H1 (cell line): Measurements from ENCODE around the gene GPD1. TPM values are rescaled to one million over a fixed set of nuclear protein-coding genes. Genes with fewer than 3 reads are reported as not detected.

ENCODE experiments used
- CTCF ChIA-PET: fragments of 300-600 bp; sonication (Branson Sonifier 250); formaldehyde crosslinking; loops from one replicate; lab custom pipeline; 2021; ENCODE audit not compliant: partially characterized antibody; lab: Charles Lee
- POLR2A ChIA-PET: fragments of 300-600 bp; sonication (Branson Sonifier 250); formaldehyde crosslinking; loops from one replicate; lab custom pipeline; 2021; ENCODE audit warnings: inconsistent platforms; ENCODE audit not compliant: partially characterized antibody; lab: Charles Lee
- DNase-seq, 2 experiments: peaks; one replicate each; pipeline versions ENCODE4 v3.0.0 to v3.0.0-alpha.2; 2010 to 2022; ENCODE audit warnings: low spot score in 2 of 2, low read depth in 1 of 2, mixed read lengths in 1 of 2
- FAIRE-seq: peaks from 2 replicates; lab custom pipeline; 2011; peaks lifted over from hg19 to GRCh38; lab: Jason Lieb, UNC
- H2AFZ ChIP-seq: 2 replicates; pipeline ENCODE4 v1.8.1; 2012; ENCODE audit warnings: low read length, inconsistent platforms
- H2AK5ac ChIP-seq: 2 replicates; pipeline ENCODE4 v1.6.1; 2013; ENCODE audit warnings: low read depth, low read length
- H2BK120ac ChIP-seq: replicated peaks from 2 replicates; pipeline ENCODE3; 2013; ENCODE audit warnings: low read depth, low read length, inconsistent platforms
- H2BK12ac ChIP-seq: 2 replicates; pipeline ENCODE4 v1.6.1; 2013; ENCODE audit warnings: low read depth, low read length
- H2BK15ac ChIP-seq: 2 replicates; pipeline ENCODE4 v1.6.1; 2013; ENCODE audit warnings: low read length
- H2BK20ac ChIP-seq: 2 replicates; pipeline ENCODE4 v1.6.1; 2013; ENCODE audit warnings: low read length
- H2BK5ac ChIP-seq: 2 replicates; pipeline ENCODE4 v1.6.1; 2013; ENCODE audit warnings: low read depth, low read length
- H3K14ac ChIP-seq: 2 replicates; pipeline ENCODE4 v1.6.1; 2013; ENCODE audit warnings: inconsistent platforms; ENCODE audit not compliant: insufficient read length
- H3K18ac ChIP-seq: 2 replicates; pipeline ENCODE4 v1.6.1; 2013; ENCODE audit warnings: low read length; ENCODE audit errors: extremely low read depth
- H3K23ac ChIP-seq: 2 replicates; pipeline ENCODE4 v1.6.1; 2013; ENCODE audit warnings: inconsistent platforms; ENCODE audit not compliant: insufficient read length
- H3K23me2 ChIP-seq: 2 replicates; pipeline ENCODE4 v1.6.1; 2013; ENCODE audit warnings: low read depth, low read length
- H3K27ac ChIP-seq: 2 replicates; pipeline ENCODE4 v1.6.1; 2011; ENCODE audit warnings: low read depth, low read length, inconsistent platforms
- H3K27me3 ChIP-seq, 4 experiments: replicated peaks in 1 of 4; 1 replicate in 1 of 4; 2 replicates in 3 of 4; pipeline versions ENCODE4 v1.6.1 to v1.8.1; 2011 to 2013; ENCODE audit warnings: low read length in 3 of 4, mild to moderate bottlenecking in 3 of 4, inconsistent platforms in 2 of 4, mixed read lengths in 2 of 4, moderate library complexity in 1 of 4; ENCODE audit not compliant: control insufficient read depth in 3 of 4, insufficient read depth in 3 of 4; ENCODE audit errors: extremely low read depth in 1 of 4
- H3K36me3 ChIP-seq, 4 experiments: 2 replicates each; pipeline versions ENCODE4 v1.6.1 to v1.8.1; 2011 to 2013; ENCODE audit warnings: mild to moderate bottlenecking in 4 of 4, low read length in 3 of 4, moderate library complexity in 2 of 4, control low read depth in 1 of 4, inconsistent platforms in 1 of 4; ENCODE audit not compliant: insufficient read depth in 4 of 4, control insufficient read depth in 2 of 4
- H3K4ac ChIP-seq: replicated peaks from 2 replicates; pipeline ENCODE3; 2013; ENCODE audit warnings: low read length, low read depth, mixed read lengths, inconsistent platforms; ENCODE audit not compliant: insufficient read length
- H3K4me1 ChIP-seq, 4 experiments: replicated peaks in 1 of 4; 1 replicate in 1 of 4; 2 replicates in 3 of 4; pipeline versions ENCODE4 v1.6.1 to v1.8.1; 2011 to 2013; ENCODE audit warnings: low read length in 3 of 4, inconsistent platforms in 2 of 4, mixed read lengths in 1 of 4; ENCODE audit not compliant: insufficient read depth in 4 of 4, control insufficient read depth in 3 of 4
- H3K4me2 ChIP-seq, 2 experiments: 2 replicates each; pipeline versions ENCODE4 v1.6.1 to v1.8.1; 2011 to 2013; ENCODE audit warnings: low read depth in 2 of 2, low read length in 2 of 2, control low read depth in 1 of 2, inconsistent platforms in 1 of 2, mild to moderate bottlenecking in 1 of 2; ENCODE audit not compliant: insufficient read depth in 1 of 2
- H3K4me3 ChIP-seq, 4 experiments: fragments of 200-600, 300-600 bp in 1 of 4; sonication (generic), shearing (Covaris generic), sonication (Bioruptor Twin) in 1 of 4; 2 replicates each; pipeline versions ENCODE4 v1.5.1 to v1.8.1; 2011 to 2016; ENCODE audit warnings: low read length in 4 of 4, low read depth in 3 of 4, control low read depth in 2 of 4, inconsistent platforms in 2 of 4, mild to moderate bottlenecking in 2 of 4, mixed read lengths in 1 of 4, moderate library complexity in 1 of 4; ENCODE audit not compliant: insufficient read depth in 2 of 4; ENCODE audit errors: extremely low read depth in 1 of 4
- H3K56ac ChIP-seq: replicated peaks from 2 replicates; pipeline ENCODE3; 2013; ENCODE audit warnings: low read depth, mild to moderate bottlenecking, mixed read lengths, low read length, inconsistent platforms; ENCODE audit not compliant: insufficient read length
- H3K79me1 ChIP-seq: 2 replicates; pipeline ENCODE4 v1.6.1; 2013; ENCODE audit warnings: low read depth, low read length, control low read depth
- H3K79me2 ChIP-seq, 2 experiments: 2 replicates each; pipeline versions ENCODE4 v1.6.1 to v1.8.1; 2012 to 2013; ENCODE audit warnings: low read length in 2 of 2, mild to moderate bottlenecking in 2 of 2, inconsistent platforms in 1 of 2; ENCODE audit not compliant: insufficient read depth in 2 of 2, control insufficient read depth in 1 of 2
- H3K9ac ChIP-seq, 4 experiments: replicated peaks in 1 of 4; 1 replicate in 1 of 4; 2 replicates in 3 of 4; pipeline versions ENCODE4 v1.6.1 to v1.8.1; 2011 to 2013; ENCODE audit warnings: low read depth in 3 of 4, low read length in 3 of 4, control low read depth in 2 of 4, mild to moderate bottlenecking in 2 of 4, moderate library complexity in 2 of 4, inconsistent platforms in 1 of 4; ENCODE audit errors: extremely low read depth in 1 of 4
- H3K9me3 ChIP-seq, 2 experiments: 2 replicates each; pipeline versions ENCODE4 v1.6.1 to v1.8.1; 2012 to 2013; ENCODE audit warnings: mild to moderate bottlenecking in 2 of 2, moderate library complexity in 2 of 2, control low read depth in 1 of 2, inconsistent platforms in 1 of 2, low read depth in 1 of 2, low read length in 1 of 2, mixed read lengths in 1 of 2; ENCODE audit not compliant: insufficient read depth in 2 of 2
- H4K20me1 ChIP-seq, 2 experiments: replicated peaks in 1 of 2; 2 replicates each; pipeline versions ENCODE3 to v1.8.1; 2011 to 2013; ENCODE audit warnings: inconsistent platforms in 2 of 2, low read length in 2 of 2, mild to moderate bottlenecking in 1 of 2; ENCODE audit not compliant: insufficient read depth in 2 of 2, control insufficient read depth in 1 of 2
- H4K5ac ChIP-seq: 2 replicates; pipeline ENCODE4 v1.6.1; 2013; ENCODE audit warnings: low read length, low read depth, mixed read lengths, inconsistent platforms; ENCODE audit not compliant: insufficient read length
- H4K8ac ChIP-seq: 2 replicates; pipeline ENCODE4 v1.8.0; 2013; ENCODE audit warnings: mild to moderate bottlenecking, moderate library complexity, low read length, inconsistent platforms; ENCODE audit not compliant: insufficient read depth; ENCODE audit errors: extremely low read depth
- H4K91ac ChIP-seq: replicated peaks from 2 replicates; pipeline ENCODE3; 2013; ENCODE audit warnings: low read length, mixed read lengths, inconsistent platforms; ENCODE audit not compliant: insufficient read length
- CHD2 ChIP-seq: IDR thresholded peaks from 2 replicates; pipeline ENCODE4 v1.6.1; 2012; ENCODE audit warnings: low read length, improper control_type of control experiment
- EZH2 ChIP-seq: fragments of 200-600 bp; sonication (generic); IDR thresholded peaks from 2 replicates; pipeline ENCODE4 v1.7.1; 2012; ENCODE audit warnings: low read depth, mild to moderate bottlenecking, moderate library complexity, low read length, inconsistent platforms; ENCODE audit not compliant: severe bottlenecking
- HDAC6 ChIP-seq: IDR thresholded peaks from one replicate; pipeline ENCODE4 v1.7.1; 2012; ENCODE audit warnings: low read depth, mild to moderate bottlenecking, inconsistent platforms, low read length, moderate library complexity
- KDM1A ChIP-seq: fragments of 200-600, 300-600 bp; sonication (generic); IDR thresholded peaks from 2 replicates; pipeline ENCODE4 v1.7.1; 2016; ENCODE audit warnings: mild to moderate bottlenecking, low read length, borderline replicate concordance
- KDM4A ChIP-seq: IDR thresholded peaks from one replicate; pipeline ENCODE4 v1.7.1; 2012; ENCODE audit warnings: low read depth, mild to moderate bottlenecking, moderate library complexity, low read length, inconsistent platforms; ENCODE audit not compliant: severe bottlenecking
- RXRA ChIP-seq: IDR thresholded peaks from 2 replicates; pipeline ENCODE4 v1.6.1; 2011; ENCODE audit warnings: low read depth, mild to moderate bottlenecking, low read length, moderate library complexity; ENCODE audit not compliant: insufficient read depth
- SIRT6 ChIP-seq: IDR thresholded peaks from one replicate; pipeline ENCODE4 v1.7.1; 2012; ENCODE audit warnings: low read length, inconsistent platforms
- SIX5 ChIP-seq: IDR thresholded peaks from 2 replicates; pipeline ENCODE4 v1.6.1; 2011; ENCODE audit warnings: mild to moderate bottlenecking, low read depth, low read length
- SP1 ChIP-seq: IDR thresholded peaks from 2 replicates; pipeline ENCODE4 v1.6.1; 2011; ENCODE audit warnings: low read depth, low read length
- SP2 ChIP-seq: IDR thresholded peaks from 2 replicates; pipeline ENCODE4 v1.6.1; 2012; ENCODE audit warnings: mild to moderate bottlenecking, low read length, inconsistent platforms
- SRF ChIP-seq: IDR thresholded peaks from 2 replicates; pipeline ENCODE4 v1.6.1; 2011; ENCODE audit warnings: mild to moderate bottlenecking, low read depth, low read length, moderate library complexity
- TAF1 ChIP-seq: IDR thresholded peaks from 2 replicates; pipeline ENCODE4 v1.6.1; 2011; ENCODE audit warnings: mild to moderate bottlenecking, low read depth, low read length
- WGBS, 2 experiments: shearing (Covaris generic) in 1 of 2; methylation state at CpG; one replicate each; pipeline versions ENCODE4 v1.1.6 to v1.1.7; 2013 to 2015; ENCODE audit warnings: low lambda C conversion rate in 2 of 2, mixed read lengths in 2 of 2, inconsistent platforms in 1 of 2, low coverage in 1 of 2, missing lambda C conversion rate in 1 of 2; ENCODE audit not compliant: insufficient replicate concordance in 2 of 2, insufficient coverage in 1 of 2, insufficient read length in 1 of 2; ENCODE audit errors: extremely low coverage in 1 of 2, missing lambda C conversion rate in 1 of 2; 5-methylcytosine and 5-hydroxymethylcytosine counted together
- polyA plus RNA-seq, 7 experiments: library from polyadenylated mRNA; depleted of rRNA in 3 of 7; stranded (reverse) in 5 of 7; unstranded in 2 of 7; fragments of >200 nt in 5 of 7; fragments of 200-250 nt in 2 of 7; gene quantifications; 1 replicate in 5 of 7; 2 replicates in 1 of 7; 4 replicates in 1 of 7; pipeline versions ENCODE4 v1.2.1 to v1.2.3, GENCODE V29; 2011 to 2013; ENCODE audit warnings: missing spikeins in 2 of 7, mixed read lengths in 2 of 7
- total RNA-seq: library from RNA; stranded (reverse); fragmentation: NEBNext Ultra II Directional; extraction: Animal tissue kit (Norgen Biotek cat#: 25700); gene quantifications from 2 replicates; pipeline ENCODE4 v1.2.1, GENCODE V29; 2021

GPD1 gene
- total and polyA plus RNA-seq, 2 of the 8 experiments (the other 6 are each of a cell fraction or from before 2014, with no cell fraction given) = 0.45 to 0.74 TPM

DNA sequence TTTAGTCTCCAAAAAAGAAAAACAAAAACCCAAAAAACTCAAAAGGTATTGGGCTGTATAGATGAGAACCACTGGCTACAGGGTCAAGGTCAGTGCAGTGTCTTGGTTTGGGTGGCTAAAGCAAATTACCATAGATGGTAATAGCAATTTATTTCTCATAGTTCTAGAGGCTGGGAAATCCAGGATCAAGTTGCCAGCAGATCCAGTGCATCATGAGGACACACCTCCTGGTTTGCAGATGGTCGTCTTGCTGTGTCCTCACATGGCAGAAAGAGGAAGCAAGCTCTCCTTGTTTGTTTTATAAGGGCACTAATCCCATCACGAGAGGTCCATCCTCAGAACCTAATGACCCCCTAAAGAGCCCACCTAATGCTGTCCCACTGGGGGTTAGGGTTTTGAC is 19.4 kb downstream of the GPD1 start:
- WGBS, 2 experiments = 77% methylated on average over 2 of the region's 2 CpGs; no CpG with 5 or more reads in 1 of the 2 experiments
- no peak overlapping the region for H3K23ac ChIP-seq
- FAIRE-seq = no peak
- no peak overlapping the region for H3K18ac ChIP-seq
- H3K4me3 ChIP-seq = no peak overlapping the region
- no peak overlapping the region for H3K27ac ChIP-seq
- H4K8ac ChIP-seq = no peak overlapping the region
- H2AFZ ChIP-seq = no peak overlapping the region
- peaks cover 0 to 2% of the 10 kb centered on the region in 2 experiments for H4K20me1 ChIP-seq
- H3K79me2 ChIP-seq = no peaks in the 10 kb centered on the region
- H2BK12ac ChIP-seq = no peak overlapping the region
- POLR2A ChIA-PET = interaction anchor here (2.1 kb wide), 2 partner anchors 9 to 10 kb away, joined by 5 to 16 read pairs; partner anchors contain the start of gene COX14
- H4K5ac ChIP-seq = no peak overlapping the region
- H2AK5ac ChIP-seq = no peak overlapping the region
- TF ChIP-seq KDM1A (no peak), HDAC6 (no peak), CHD2 (no peak), RXRA (no peak), SIX5 (no peak), SP1 (no peak), SRF (no peak), EZH2 (no peak), SIRT6 (no peak), SP2 (no peak), TAF1 (no peak), KDM4A (no peak)
- TF ChIP-seq, all 59 proteins: peak for 0
- H2BK15ac ChIP-seq = no peak overlapping the region
- H3K23me2 ChIP-seq = no peaks in the 10 kb centered on the region
- H3K4ac ChIP-seq = no peak overlapping the region
- no peak overlapping the region for H3K4me2 ChIP-seq
- CTCF ChIA-PET = interaction anchor here (2.1 to 32.9 kb wide), 3 partner anchors 9 to 37 kb away, joined by 7 to 625 read pairs (median 9); partner anchors contain the start of gene SMARCD1
- DNase-seq = no peak
- no peak overlapping the region for H2BK5ac ChIP-seq
- H2BK20ac ChIP-seq = no peak overlapping the region
- H3K56ac ChIP-seq = no peak overlapping the region
- no peak overlapping the region for H2BK120ac ChIP-seq
- no peak overlapping the region for H3K14ac ChIP-seq
- no peaks in the 10 kb centered on the region for H3K79me1 ChIP-seq
- no peak overlapping the region for H3K9ac ChIP-seq
- H3K4me1 ChIP-seq = no peaks in the 10 kb centered on the region
- no peaks in the 10 kb centered on the region for H3K9me3 ChIP-seq
- peaks cover 0 to 7% (median 2%) of the 10 kb centered on the region in 4 experiments; a peak in 3 of 8 replicates for H3K36me3 ChIP-seq
- no peak overlapping the region for H4K91ac ChIP-seq
- H3K27me3 ChIP-seq = no peaks in the 10 kb centered on the region
